Dermis blood vessel endothelial cell (primary cell): ENCODE results near the gene SIDT1. TPM values are rescaled to one million over a fixed set of nuclear protein-coding genes. Genes with fewer than 3 reads are reported as not detected.

Experiments used
- DNase-seq: peaks from one replicate; pipeline ENCODE4 v3.0.0; 2010
- total RNA-seq: library from RNA; depleted of rRNA; stranded (reverse); fragments of >200 nt; gene quantifications from 2 replicates; pipeline ENCODE4 v1.2.3, GENCODE V29; 2014

SIDT1 gene
- total RNA-seq, result 0.09 TPM in 1 of 2 replicates, not detected in the other

DNA sequence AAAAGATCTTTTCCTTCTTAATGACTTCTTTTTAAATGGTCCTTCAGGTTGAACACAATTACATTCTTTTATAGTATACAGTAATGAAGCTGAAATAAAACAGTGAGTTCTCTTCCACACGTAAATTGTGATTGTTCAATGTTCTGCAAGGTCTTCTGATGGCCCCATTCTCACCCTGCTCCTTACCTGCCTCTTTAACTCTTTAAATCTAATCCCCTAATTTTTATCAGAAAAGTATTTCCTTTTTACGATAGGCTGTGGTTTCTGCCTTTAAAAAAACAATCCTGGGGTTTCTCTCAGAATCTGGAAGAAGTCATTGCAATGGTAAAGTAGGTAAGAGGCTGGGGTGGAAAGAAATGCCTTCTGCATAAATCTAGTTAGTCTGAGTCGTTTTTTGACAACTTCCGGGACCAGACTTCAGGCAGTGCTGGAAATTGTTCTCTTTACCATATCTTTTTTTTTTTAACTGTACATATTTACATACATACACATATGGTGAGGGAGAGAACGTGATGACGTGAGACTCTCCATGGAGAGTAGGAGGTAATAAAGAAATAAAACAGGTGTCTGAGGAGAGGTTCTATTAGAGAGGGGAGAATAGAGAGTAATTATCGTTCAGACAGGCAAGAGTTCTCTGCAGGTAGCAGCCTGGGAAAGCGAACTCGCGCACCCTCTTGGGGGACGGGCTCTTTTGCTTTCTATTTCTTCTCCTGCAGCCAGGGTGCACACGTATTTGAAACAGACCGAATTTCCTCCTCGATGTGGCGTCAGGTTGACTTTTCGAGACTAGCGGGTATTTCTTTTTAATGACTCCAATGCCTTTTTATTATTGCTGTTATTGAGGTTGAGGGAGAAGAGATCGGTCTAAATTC is at the start of gene SIDT1:
TSS of gene SIDT1 (plus strand) at position 730 of the 872 bp plus-strand sequence. CDS start 467 bp downstream, outside the sequence.
- peak; percentile 26 for DNase-seq

DNA sequence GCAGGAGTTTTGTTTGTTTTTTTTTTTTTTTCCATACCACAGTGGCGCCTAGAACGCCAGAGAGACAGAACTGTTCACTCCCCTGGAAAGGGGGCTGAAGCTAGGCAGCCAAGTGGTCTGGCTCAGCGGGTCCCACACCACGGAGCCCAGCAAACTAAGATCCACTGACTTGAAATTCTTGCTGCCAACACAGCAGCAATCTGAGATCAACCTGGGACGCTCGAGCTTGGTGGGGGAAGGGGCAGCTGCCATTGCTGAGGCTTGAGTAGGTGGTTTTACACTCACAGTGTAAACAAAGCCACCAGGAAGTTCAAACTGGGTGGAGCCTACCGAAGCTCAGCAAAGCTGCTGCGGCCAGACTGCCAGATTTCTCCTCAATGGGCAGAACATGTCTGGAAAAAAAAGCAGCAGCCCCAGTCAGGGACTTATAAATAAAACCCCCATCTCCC is 47.2 kb upstream of the SIDT1 start:
- DNase-seq, result no peak

DNA sequence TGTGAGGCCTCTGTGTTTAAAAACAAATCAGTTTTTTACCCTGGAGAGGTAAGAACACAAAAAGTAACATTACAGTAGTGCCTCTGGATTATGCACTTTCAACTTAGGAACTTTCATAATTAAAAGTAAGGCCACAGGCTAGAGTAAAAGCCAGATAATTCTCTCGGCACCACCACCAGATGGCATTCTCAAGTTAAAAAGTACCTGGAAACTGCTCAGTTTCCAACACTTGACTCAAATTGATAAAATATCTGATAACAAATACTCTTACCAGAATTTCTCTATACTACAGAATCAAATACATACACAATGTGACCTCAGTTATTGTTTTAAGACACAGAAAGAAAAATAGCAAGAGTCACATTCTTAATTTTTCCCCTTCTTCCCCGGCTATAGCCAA is 37.3 kb upstream of the SIDT1 start:
- DNase-seq, result peak; percentile 72

DNA sequence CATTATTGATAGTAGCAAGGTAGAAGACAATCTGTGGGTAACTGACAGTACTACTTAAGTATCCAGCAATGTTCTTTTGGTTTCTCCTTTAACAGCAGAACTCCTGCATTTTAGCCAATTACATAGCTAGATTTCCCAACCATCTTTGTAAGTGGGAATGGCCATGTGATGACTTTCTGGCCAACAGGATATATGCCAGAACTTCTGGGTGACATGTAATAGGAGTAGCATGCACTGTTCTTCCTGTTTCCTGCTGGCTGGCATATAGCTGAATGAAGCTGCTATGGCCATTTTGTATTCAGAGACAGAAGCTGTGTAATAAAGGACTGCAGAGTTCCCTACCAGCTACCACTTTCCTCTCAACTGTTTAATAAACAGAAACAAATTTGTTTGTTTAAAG is 35.4 kb upstream of the SIDT1 start:
- DNase-seq, result peak; percentile 56

DNA sequence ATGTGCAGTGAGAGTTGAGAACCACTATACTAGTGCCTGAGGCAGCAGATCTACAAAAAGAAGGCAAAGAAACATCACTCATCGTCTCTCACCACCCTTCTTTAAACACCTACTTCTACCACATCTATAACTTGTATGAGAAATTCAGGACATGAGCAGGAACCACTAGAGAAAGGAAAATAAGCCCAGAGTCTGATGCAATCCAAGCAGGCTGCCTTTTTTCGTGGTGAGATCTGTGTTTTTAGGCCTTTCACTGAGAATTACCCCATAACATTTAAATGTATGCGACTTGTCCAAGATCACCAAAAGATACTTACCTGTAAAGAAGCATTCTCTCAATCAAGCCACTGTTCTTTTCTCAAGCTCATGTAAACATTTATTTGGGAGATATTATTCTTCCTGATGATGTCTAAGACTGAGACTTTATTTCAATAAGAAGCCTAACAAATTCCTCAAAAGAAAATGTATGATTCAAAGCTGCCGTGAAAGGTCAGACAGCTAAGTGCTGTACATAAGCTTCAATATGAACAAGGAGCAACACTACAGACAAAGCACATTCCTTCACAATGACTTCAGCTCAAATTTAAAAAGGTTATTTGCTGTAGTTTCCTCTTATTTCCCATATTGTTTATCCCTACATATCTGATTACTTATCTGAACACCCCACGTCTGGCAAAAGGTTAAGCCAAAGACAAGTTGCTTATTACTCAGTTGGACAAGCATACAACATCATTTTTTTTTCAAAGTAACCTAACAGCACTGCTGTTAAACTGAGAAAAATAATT is 33.9 kb upstream of the SIDT1 start:
- peak; percentile 79 for DNase-seq

DNA sequence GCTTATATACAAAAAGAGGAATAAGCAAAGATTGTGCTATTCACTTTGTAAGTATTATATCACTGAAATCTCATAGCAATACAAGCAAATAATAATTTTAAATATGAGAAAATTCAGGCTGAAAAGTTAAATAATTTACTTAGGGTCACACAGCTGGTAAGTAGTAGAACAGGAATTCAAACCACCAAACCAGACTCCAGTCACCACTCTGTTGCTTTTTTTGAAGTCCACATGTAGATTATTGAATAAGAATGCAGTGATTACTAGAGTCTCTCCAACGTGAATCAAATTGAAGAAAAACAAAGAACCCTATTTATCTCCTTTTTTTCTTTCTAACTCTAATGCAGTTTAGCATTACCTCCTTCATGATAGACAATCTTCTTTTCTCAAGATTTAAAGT is 33.3 kb upstream of the SIDT1 start:
- DNase-seq, result no peak

DNA sequence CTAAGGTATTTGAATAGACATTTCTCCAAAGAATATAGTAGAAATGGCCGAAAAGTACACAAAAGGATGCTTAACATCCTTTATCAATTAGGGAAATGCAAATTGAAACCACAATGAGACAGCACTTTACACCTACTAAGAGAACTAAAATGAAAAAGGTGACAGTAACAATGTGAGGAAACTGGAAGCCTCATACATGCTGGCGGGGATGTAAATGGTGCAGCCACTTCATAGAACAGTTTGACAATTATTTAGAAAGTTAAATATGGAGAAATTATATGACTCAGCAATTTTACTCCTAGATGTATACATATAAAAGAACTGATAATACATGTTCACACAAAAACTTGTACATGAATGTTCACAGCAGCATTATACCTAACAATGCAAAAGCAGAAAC is 30.8 kb upstream of the SIDT1 start:
- DNase-seq, result no peak

DNA sequence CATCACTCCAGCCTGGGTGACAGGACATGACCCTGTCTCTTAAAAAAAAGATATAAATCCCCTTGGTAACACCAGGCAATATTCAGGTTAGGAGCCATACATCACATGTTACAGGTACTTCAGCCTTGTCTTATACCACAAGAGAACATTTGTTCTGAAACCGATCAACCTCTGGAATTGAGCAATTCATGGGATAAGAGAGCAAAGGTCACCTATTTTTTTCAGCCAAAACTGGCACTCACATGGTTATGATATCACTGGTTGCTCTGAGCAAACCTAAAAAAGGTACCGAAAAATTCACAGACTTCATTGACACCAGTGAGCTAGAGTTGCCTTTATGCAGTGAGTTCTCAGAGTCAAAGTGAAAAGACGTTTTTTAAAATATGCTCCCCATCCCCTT is 26.5 kb upstream of the SIDT1 start:
- DNase-seq, result no peak

DNA sequence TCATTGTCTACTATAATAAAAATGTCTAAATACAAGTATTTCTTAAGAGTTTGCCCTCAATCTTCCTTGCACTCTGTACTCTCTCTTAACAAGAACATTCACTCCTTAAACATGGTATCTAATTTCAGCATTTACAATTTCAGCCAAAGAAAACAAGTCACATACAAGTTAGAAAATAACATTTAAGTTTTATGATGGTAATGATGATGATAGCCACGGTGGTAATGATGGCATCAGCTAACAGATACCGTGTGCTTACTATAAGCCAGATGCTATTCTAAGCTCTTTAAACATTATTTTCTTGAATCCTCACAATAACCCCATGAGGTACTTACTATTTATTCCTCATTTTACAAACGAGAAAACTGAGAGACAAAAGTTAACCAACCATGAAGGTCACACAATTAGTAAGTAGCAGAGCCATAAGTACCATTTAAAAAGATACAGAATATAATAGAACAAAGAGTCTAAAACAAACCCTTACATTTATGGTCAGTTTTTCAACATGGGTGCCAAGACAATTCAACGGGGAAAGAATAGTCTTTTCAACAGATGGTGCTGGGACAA is 24.8 kb upstream of the SIDT1 start:
- no peak for DNase-seq

DNA sequence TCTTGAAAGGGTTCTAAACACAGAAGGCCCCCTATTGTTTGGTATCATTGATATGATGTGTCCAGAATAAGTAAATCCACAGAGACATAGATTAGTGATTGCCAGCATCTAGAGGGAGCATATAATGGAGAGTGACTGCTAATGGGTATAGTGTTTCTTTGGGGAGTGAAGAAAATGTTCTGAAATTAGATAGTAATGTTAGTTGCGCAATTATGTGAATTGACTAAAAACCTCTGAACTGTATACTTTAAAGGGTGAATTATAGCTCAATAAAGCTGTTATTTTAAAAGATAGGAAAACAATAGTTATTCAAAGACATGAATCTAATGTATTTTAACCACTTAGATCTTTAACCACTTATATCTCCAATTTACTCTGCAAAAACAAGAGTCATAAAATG is 23.4 kb upstream of the SIDT1 start:
- no peak for DNase-seq

DNA sequence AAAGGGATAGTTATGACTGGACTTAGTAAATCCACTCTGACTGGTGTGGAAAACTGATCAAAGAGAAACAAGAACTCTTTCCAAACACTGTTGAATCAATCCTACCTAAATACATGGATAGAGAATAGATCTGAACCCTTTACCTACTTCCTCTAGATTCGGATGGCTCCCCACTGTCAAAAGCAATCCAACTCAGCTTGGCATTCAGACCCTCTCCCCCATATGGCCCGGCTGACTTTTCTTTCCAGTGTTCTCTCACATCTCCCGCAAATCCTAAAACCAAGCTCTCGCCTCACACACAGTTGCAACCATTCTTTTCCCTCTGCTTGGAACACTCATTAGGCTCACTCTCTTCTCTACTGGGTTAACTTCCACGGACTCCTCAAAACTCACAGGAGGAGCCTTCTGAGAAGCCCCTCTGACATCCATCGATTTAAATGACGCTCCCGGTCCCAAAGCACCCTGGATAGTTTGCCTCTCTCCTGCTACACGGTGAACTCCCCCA is 18.0 kb upstream of the SIDT1 start:
- peak; percentile 14 for DNase-seq

DNA sequence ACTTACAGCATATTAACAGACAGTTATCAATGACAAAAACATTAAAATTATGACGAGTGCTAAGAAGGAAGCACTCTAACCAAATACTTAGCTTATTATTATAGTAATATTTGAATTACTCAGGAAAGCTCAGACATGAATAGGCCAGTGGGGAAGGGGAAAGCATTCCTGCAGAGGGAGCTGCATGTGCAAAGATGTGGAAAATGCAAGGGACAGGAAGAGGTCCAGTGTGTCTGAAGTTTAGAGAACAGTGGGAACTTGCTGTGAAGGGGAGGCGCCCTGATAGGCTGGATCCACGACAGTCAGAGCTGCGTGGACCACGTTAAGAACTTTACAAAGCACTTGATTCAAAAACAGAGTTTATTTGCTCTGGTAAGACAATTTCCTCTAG is 16.2 kb upstream of the SIDT1 start:
- peak; percentile 55 for DNase-seq

DNA sequence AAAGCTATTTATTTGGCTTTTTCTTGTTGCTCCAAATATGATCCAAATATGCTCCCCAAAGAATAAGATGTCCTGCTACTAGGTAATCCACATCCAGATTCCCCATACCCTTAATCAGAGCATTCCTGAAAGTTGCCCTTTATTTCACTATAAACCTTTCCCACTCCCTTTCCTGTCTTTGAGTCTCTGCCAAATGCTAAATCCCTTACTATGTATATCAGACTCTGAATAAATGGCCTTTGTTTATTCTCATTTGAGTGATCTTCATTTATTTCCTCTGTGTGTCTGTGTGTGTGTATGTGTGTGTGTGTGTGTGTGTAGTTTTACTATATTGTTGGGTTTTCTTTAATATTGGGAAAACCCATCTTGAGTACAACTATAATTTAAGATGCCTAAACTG is 10.4 kb upstream of the SIDT1 start:
- DNase-seq, result no peak

DNA sequence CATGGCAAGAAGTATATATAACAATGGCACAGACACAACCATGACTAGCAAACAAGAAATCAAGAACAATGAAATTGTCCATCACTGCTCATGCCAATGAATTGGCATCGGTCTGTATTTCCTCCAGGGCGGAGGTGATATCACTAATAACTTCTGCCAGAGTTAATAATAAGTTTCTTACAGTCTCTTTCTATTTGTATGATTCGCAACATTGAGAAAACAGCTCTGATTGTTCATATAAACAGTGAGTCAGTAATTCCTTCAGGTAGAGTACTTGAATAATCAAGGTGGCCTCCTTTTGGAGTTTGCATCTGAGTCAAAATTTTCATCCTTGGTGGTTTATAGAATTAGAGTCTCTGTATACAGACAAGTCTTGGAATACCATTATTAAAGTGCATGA is 9.1 kb upstream of the SIDT1 start:
- no peak for DNase-seq

DNA sequence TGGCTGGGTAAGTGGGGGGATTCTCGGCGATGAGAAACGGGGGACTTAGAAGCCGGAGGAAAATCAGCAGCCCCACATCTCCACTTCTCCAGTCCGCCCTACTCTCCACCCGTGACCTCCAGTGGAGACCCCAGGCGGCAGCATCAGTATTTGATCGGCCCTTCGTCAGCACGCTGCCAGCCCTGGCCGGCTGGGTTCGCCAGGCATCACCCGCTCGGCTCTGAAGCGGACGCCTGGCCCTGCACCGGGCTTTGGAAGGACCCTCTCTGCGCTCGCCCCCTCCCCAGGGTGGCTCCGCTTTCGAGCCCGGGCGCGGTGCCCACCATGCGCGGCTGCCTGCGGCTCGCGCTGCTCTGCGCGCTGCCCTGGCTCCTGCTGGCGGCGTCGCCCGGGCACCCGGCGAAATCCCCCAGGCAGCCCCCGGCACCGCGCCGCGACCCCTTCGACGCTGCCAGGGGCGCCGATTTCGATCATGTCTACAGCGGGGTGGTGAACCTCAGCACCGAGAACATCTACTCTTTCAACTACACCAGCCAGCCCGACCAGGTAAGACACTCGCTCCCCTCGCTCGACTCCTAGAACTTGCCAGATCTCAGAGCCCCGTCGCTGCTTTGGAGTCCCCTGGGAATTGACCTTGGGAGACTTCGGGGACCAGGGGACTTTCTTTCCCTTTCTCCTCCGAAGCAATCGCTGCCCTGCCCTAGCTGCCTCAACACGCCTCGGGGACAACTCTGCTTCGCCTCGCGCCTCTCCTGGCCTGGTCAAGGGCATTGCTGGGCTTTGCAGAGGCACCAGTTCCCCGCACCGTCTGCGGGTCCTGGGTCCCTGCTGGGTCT is 561 bp downstream of the SIDT1 start:
- DNase-seq, result peak; percentile 21

DNA sequence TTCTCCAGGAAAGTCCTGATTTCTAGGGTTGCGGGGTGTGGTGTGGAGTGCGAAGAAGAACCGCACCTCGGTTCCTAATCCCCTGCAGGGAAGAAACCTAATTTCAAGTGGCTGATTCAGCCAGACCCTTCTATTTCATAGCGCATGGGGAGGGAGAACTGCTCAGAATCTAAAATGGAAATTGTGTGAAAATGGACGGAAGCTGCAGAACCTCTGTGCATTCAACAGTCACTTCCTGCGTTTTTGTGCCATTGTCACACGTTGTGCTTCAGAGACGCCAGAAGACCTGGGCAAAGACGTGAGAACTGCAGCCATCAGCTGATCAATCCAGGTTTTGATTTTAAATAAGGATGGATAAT is 1.2 kb downstream of the SIDT1 start:
- peak; percentile 24 for DNase-seq

DNA sequence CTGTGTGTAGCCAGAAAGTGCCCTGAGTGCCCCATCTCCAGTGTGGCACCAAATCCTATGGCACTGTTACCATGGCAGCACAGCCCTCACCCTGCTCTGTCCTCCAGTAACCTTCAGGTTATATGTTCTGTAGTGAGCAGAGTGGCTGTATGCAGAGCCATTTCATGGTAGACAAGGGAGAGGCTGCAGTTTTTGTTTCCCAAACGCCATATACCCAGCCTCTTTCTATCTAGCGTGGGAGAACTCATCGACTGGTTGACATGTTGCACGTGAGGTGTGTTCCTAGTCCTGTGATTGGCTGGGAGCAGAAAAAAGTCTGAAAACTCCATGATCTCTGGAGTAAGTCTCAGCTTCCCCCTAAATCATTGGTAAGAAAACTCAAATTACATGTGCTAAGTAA is 2.0 kb downstream of the SIDT1 start:
- DNase-seq, result no peak

DNA sequence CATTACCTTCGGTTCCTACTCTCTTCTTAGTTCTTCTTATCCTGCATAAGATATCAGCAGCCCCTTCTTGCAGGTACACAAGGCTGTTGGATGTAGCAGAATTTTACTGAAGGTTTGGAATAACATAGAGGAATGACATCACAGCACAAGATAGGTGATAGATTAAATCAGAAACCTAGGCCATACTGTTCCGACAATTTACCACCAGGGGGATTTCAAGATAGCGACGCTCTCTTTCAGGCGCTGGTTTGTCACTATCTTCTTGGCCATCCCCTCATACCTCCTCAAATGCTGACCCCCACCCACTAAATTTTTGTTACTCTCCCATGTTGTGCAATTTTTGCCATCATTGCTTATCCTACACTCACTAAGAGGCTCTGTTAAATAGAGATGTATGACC is 3.5 kb downstream of the SIDT1 start:
- DNase-seq, result no peak

DNA sequence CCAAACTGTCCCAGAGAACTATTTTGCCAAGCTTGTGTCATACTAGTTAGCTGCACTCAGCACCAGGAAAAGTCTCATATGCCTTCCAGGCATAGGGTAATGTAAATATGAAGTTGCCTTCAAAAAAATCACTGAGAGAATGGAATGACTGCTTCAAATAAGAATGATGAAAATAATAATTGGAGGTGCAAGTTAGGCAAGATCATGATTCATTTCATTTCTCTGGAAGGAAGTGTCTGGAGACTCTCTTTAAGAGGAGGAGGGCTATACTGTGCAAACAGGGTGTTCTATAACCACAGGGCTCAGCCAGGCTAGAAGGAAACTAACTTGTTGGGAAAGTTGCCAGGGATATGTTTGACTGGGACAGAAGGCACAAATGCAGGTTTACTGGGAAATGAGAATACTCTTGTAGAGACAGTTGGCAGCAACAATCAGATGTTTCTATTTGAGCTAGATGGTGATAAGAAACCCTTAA is 4.3 kb downstream of the SIDT1 start:
- peak; percentile 13 for DNase-seq

DNA sequence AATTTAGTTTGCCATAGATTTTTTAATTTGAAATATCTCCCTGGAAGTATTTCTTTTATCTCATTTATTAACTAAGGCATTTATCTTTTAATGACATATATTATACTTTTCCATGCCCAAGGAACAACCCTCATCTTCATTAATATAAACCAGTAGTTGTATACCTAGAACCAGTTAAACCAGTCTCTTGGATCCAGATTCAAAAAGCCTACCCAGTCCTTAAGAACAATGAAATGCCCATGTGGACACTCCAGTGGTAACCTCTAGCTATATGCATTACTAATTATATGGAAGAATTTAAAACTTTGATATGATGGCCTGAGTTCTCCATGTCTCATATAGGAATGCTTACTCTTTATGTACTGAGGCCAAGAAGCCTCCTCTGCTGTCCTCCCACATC is 4.8 kb downstream of the SIDT1 start:
- no peak for DNase-seq

DNA sequence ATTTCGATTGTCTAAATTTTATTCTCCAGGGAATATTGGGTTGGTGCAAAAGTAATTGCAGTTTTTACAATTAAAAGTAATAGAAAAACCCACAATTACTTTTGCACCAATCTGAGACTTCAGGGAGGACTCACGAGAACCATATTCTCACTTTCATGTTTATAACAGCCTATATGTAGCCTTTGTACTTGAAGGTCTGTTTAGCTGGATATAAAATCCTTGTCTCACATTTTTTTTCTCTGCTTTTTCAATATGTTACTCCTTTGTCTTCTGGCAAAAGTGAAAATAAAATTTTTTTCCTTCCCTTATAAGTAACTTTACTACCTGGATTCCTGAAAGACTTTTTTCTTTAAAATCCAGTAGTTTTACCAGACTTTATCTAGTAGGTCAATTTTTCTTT is 9.2 kb downstream of the SIDT1 start:
- no peak for DNase-seq

DNA sequence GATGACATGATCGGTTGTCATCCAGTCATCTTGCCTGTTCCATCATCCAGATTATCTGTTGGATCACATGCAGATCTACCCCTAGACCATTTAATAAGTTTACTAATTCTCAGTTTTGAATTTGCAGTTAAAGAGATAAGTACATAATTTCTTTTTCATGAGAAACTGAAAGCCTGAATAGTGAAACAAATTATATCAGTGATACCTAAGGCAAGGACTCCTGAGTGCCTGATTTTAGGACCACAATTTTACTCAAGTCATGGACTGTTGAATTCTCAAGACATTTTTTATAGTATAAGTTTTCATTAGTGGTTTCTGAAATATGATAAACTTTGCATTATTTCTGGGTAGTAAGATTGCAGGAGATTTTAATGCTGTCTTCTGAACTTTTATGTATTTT is 13.2 kb downstream of the SIDT1 start:
- DNase-seq, result no peak
